Pancreas (tissue), 10 donors: Measurements from ENCODE around the gene LIMK2. TPM values are rescaled to one million over a fixed set of nuclear protein-coding genes. Genes with fewer than 3 reads are reported as not detected.

ENCODE experiments used
- ATAC-seq, 4 donors: fragments of 200-7000 bp; cut with Tn5 transposase; one replicate each; pipeline versions ENCODE4 v1.8.0 to v1.9.1; 2020; ENCODE audit warnings: mild to moderate bottlenecking in 4 of 4, moderate library complexity in 4 of 4
- DNase-seq, 6 donors: peaks; one replicate each; pipeline ENCODE4 v3.0.0-alpha.2; 2020
- FAIRE-seq: peaks from 2 replicates; lab custom pipeline; 2012; peaks lifted over from hg19 to GRCh38; lab: Jason Lieb, UNC
- H3K27ac ChIP-seq, 4 donors: fragments of 200-600 bp; sonication (generic); 1 replicate in 3 of 4; 2 replicates in 1 of 4; pipeline versions ENCODE4 v1.5.0 to v1.8.0; 2020
- H3K27me3 ChIP-seq, 4 donors: fragments of 200-600 bp; one replicate each; pipeline ENCODE4 v1.8.0; 2021
- H3K36me3 ChIP-seq, 3 donors: fragments of 200-600 bp; sonication (generic) in 1 of 3; one replicate each; pipeline versions ENCODE4 v1.5.0 to v1.8.0; 2020 to 2021
- H3K4me1 ChIP-seq, 3 donors: fragments of 200-600 bp; one replicate each; pipeline ENCODE4 v1.8.0; 2021
- H3K4me3 ChIP-seq, 4 donors: fragments of 200-600 bp; sonication (generic) in 2 of 4; one replicate each; pipeline versions ENCODE4 v1.5.0 to v1.8.0; 2020 to 2021
- H3K9me3 ChIP-seq, 4 donors: fragments of 200-600 bp; one replicate each; pipeline ENCODE4 v1.8.0; 2021
- WGBS, 2 donors: extraction: QIAGEN DNeasy Blood & Tissue Kit; methylation state at CpG; one replicate each; pipeline ENCODE4 v1.1.7; 2013; 5-methylcytosine and 5-hydroxymethylcytosine counted together
- intact Hi-C, 3 donors: fragments of 100-400 bp; cut with DNase I; formaldehyde crosslinking; loops; one replicate each; pipeline versions ENCODE4 v1.11.1 to v1.14.2; 2022
- polyA plus RNA-seq, 2 donors: library from polyadenylated mRNA; stranded (reverse); fragments of 200-250 nt; gene quantifications; one replicate each; pipeline ENCODE4 v1.2.3, GENCODE V29; 2013
- total RNA-seq, 6 donors: library from RNA; stranded (reverse); fragmentation: NEBNext Ultra II Directional in 4 of 6; extraction: Animal tissue kit (Norgen Biotek cat#: 25700) in 4 of 6; gene quantifications; one replicate each; pipeline versions ENCODE4 v1.2.1 to v1.2.4, GENCODE V29; 2021 to 2023
- TF ChIP-seq, protein P1 (sequence below), 4 donors: fragments of 200-600 bp; sonication (generic) in 3 of 4; IDR thresholded peaks; one replicate each; pipeline versions ENCODE4 v1.5.0 to v1.8.0; 2021; ENCODE audit warnings: antibody characterized with exemption in 4 of 4
- donor health status: healthy with polysubstance abuse.
- donor health status: DM: no; HTN: no; CAD: no; lungs with moderate emphysema.
- donor health status: DM: no; HTN: no; CAD: no.
- donor health status: control.
- donor health status: control.
- donor health status: Bipolar disorder and iron deficiency.
- donor health status: DM: yes; HTN: yes; CAD: no.
- donor health status: DM: no; HTN: no; CAD: no.
- donor health status: DM: no; HTN: no; CAD: no.
- donor health status: DM: yes; HTN: yes; CAD: no.

The LIMK2 gene
- total and polyA plus RNA-seq, 8 donors, result 20.5 to 34.9 (median 25.1) TPM

DNA sequence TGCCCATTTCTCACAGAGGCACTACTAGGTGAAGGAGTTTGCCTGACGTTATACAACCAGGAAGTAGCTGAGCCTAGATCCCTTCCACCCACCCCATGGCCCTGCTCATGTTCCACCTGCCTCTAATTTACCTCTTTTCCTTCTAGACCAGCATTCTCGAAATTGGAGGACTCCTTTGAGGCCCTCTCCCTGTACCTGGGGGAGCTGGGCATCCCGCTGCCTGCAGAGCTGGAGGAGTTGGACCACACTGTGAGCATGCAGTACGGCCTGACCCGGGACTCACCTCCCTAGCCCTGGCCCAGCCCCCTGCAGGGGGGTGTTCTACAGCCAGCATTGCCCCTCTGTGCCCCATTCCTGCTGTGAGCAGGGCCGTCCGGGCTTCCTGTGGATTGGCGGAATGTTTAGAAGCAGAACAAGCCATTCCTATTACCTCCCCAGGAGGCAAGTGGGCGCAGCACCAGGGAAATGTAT lies 66.1 kb downstream of the LIMK2 start:
- Histone ChIP-seq H3K27ac (no peak overlapping the region), H3K27me3 (no peaks in the 10 kb centered on the region), H3K9me3 (no peaks in the 10 kb centered on the region), H3K4me3 (no peak overlapping the region), H3K36me3 (peaks cover 4 to 21% (median 10%) of the 10 kb centered on the region in 3 donors), H3K4me1 (no peaks in the 10 kb centered on the region)
- intact Hi-C loops, result no loop called here
- TF ChIP-seq, protein P1, sequence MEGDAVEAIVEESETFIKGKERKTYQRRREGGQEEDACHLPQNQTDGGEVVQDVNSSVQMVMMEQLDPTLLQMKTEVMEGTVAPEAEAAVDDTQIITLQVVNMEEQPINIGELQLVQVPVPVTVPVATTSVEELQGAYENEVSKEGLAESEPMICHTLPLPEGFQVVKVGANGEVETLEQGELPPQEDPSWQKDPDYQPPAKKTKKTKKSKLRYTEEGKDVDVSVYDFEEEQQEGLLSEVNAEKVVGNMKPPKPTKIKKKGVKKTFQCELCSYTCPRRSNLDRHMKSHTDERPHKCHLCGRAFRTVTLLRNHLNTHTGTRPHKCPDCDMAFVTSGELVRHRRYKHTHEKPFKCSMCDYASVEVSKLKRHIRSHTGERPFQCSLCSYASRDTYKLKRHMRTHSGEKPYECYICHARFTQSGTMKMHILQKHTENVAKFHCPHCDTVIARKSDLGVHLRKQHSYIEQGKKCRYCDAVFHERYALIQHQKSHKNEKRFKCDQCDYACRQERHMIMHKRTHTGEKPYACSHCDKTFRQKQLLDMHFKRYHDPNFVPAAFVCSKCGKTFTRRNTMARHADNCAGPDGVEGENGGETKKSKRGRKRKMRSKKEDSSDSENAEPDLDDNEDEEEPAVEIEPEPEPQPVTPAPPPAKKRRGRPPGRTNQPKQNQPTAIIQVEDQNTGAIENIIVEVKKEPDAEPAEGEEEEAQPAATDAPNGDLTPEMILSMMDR (IDR thresholded peaks at IDR 0.05), result no peak
- 85 to 91% methylated on average over 9 of the region's 9 CpGs for WGBS, 2 donors
- DNase-seq (peak in 1 of 6 donors; percentile 55), ATAC-seq (no peak), FAIRE-seq (no peak)

DNA sequence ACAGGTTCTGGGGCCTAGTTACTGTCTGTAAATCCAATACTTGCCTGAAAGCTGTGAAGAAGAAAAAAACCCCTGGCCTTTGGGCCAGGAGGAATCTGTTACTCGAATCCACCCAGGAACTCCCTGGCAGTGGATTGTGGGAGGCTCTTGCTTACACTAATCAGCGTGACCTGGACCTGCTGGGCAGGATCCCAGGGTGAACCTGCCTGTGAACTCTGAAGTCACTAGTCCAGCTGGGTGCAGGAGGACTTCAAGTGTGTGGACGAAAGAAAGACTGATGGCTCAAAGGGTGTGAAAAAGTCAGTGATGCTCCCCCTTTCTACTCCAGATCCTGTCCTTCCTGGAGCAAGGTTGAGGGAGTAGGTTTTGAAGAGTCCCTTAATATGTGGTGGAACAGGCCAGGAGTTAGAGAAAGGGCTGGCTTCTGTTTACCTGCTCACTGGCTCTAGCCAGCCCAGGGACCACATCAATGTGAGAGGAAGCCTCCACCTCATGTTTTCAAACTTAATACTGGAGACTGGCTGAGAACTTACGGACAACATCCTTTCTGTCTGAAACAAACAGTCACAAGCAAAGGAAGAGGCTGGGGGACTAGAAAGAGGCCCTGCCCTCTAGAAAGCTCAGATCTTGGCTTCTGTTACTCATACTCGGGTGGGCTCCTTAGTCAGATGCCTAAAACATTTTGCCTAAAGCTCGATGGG lies 66.7 kb downstream of the LIMK2 start:
- FAIRE-seq, result no peak

DNA sequence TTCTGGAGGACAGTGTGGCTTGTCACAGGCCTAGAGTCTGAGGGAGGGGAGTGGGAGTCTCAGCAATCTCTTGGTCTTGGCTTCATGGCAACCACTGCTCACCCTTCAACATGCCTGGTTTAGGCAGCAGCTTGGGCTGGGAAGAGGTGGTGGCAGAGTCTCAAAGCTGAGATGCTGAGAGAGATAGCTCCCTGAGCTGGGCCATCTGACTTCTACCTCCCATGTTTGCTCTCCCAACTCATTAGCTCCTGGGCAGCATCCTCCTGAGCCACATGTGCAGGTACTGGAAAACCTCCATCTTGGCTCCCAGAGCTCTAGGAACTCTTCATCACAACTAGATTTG lies 67.2 kb downstream of the LIMK2 start:
- no peak for ATAC-seq
- FAIRE-seq, result no peak
- Histone ChIP-seq H3K4me1 (no peaks in the 10 kb centered on the region), H3K4me3 (no peak overlapping the region), H3K36me3 (peaks cover 4 to 15% (median 10%) of the 10 kb centered on the region in 3 donors), H3K27me3 (no peaks in the 10 kb centered on the region), H3K9me3 (no peaks in the 10 kb centered on the region), H3K27ac (no peak overlapping the region)
- TF ChIP-seq, protein P1 (IDR thresholded peaks at IDR 0.05), result no peak
- peak in 1 of 6 donors; percentile 17 for DNase-seq
- intact Hi-C loops, result no loop called here

More for the DNA sequence above, 66.7 kb downstream of the LIMK2 start:
- peak in 1 of 6 donors; percentile 21 for DNase-seq
- Histone ChIP-seq H3K36me3 (peaks cover 4 to 15% (median 10%) of the 10 kb centered on the region in 3 donors), H3K27ac (no peak overlapping the region), H3K27me3 (no peaks in the 10 kb centered on the region), H3K4me1 (no peaks in the 10 kb centered on the region), H3K9me3 (no peaks in the 10 kb centered on the region), H3K4me3 (no peak overlapping the region)
- TF ChIP-seq, protein P1 (IDR thresholded peaks at IDR 0.05), result no peak
- no peak for ATAC-seq
- WGBS, 2 donors, result 76 to 78% methylated on average over 6 of the region's 6 CpGs
- intact Hi-C loops, result no loop called here

DNA sequence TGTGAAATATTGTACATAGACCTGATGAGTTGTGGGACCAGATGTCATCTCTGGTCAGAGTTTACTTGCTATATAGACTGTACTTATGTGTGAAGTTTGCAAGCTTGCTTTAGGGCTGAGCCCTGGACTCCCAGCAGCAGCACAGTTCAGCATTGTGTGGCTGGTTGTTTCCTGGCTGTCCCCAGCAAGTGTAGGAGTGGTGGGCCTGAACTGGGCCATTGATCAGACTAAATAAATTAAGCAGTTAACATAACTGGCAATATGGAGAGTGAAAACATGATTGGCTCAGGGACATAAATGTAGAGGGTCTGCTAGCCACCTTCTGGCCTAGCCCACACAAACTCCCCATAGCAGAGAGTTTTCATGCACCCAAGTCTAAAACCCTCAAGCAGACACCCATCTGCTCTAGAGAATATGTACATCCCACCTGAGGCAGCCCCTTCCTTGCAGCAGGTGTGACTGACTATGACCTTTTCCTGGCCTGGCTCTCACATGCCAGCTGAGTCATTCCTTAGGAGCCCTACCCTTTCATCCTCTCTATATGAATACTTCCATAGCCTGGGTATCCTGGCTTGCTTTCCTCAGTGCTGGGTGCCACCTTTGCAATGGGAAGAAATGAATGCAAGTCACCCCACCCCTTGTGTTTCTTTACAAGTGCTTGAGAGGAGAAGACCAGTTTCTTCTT lies 67.9 kb downstream of the LIMK2 start:
- peak in 1 of 6 donors; percentile 29 for DNase-seq
- no peak for FAIRE-seq
- Histone ChIP-seq H3K27ac (no peak overlapping the region), H3K36me3 (peaks cover 4 to 15% (median 5%) of the 10 kb centered on the region in 3 donors), H3K27me3 (no peaks in the 10 kb centered on the region), H3K4me3 (no peak overlapping the region), H3K4me1 (no peaks in the 10 kb centered on the region), H3K9me3 (no peaks in the 10 kb centered on the region)
- peak in 1 of 4 donors; percentile 10 for ATAC-seq
- TF ChIP-seq, protein P1 (IDR thresholded peaks at IDR 0.05), result no peak
- intact Hi-C loops, result no loop called here

DNA sequence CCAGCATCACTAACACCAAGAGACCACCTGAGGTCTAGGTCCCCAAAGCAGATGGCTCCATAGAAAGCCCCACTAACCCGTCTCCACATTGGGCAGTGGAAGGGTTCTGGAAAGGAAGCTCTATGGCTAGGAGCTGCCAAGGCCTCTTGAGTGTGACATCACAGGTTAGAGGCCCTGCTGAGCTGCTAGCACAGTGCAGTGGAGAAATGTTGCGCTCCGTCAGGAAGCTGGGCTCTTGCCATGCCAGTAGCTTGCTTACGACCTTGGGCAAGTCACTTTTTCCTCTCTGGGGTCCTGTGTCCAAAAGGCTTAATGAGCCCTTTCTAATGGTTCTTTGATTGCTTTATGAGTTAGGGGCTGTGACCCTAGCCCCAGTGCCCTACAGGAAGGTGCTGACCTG lies 69.6 kb downstream of the LIMK2 start:
- 62% methylated on average over 4 of the region's 4 CpGs for WGBS, 2 donors
- TF ChIP-seq, protein P1 (IDR thresholded peaks at IDR 0.05), result no peak
- H3K27me3 ChIP-seq, result no peaks in the 10 kb centered on the region
- H3K4me1 ChIP-seq, result no peaks in the 10 kb centered on the region
- H3K4me3 ChIP-seq, result no peak overlapping the region
- intact Hi-C loops, result no loop called here
- H3K9me3 ChIP-seq, result no peaks in the 10 kb centered on the region
- no peak for FAIRE-seq
- H3K27ac ChIP-seq, result no peak overlapping the region
- ATAC-seq, result peak in 1 of 4 donors; percentile 9
- DNase-seq, result peak in 1 of 6 donors; percentile 17
- peaks cover 0 to 19% (median 5%) of the 10 kb centered on the region in 3 donors for H3K36me3 ChIP-seq
